GM18861 (cell line): ENCODE measurements around the gene TNFRSF4.
"Not testable (repeated sequence)": the region's sequence is repeated elsewhere in the genome, so short reads cannot be mapped to it uniquely, and the experiment has no call there.

Experiments
- ATAC-seq: cut with Tn5 transposase; IDR thresholded peaks from one replicate; pipeline ENCODE4 v1.9.1; 2021; ENCODE audit not compliant: unreplicated experiment

Gene TNFRSF4

GRCh38 chr1:1203561-1204424 lies 10.2 kb downstream of the TNFRSF4 start:
- ATAC-seq: no peak

GRCh38 chr1:1202831-1203560 lies 11.0 kb downstream of the TNFRSF4 start:
- no peak for ATAC-seq

- ATAC-seq: no peak
These were observed 12.8 kb downstream of the TNFRSF4 start for GRCh38 chr1:1200876-1201810.

- ATAC-seq: no peak
These were observed 13.7 kb downstream of the TNFRSF4 start for GRCh38 chr1:1199961-1200875.

- no peak for ATAC-seq
These were observed 14.6 kb downstream of the TNFRSF4 start for GRCh38 chr1:1199141-1199960.

- ATAC-seq: no peak
These were observed 15.4 kb downstream of the TNFRSF4 start for GRCh38 chr1:1198423-1199140.

GRCh38 chr1:1197551-1198422 lies 16.2 kb downstream of the TNFRSF4 start:
- ATAC-seq: no peak

- ATAC-seq: no peak
These were observed 16.8 kb downstream of the TNFRSF4 start for GRCh38 chr1:1197188-1197500.

- ATAC-seq: no peak
These were observed 17.3 kb downstream of the TNFRSF4 start for GRCh38 chr1:1196431-1197187.

- not testable (repeated sequence) for ATAC-seq
These were observed 18.2 kb downstream of the TNFRSF4 start for GRCh38 chr1:1195726-1196125.

- no peak for ATAC-seq
These were observed 19.2 kb downstream of the TNFRSF4 start for GRCh38 chr1:1194723-1195122.

GRCh38 chr1:1191734-1192133 lies 22.2 kb downstream of the TNFRSF4 start:
- no peak for ATAC-seq

GRCh38 chr1:1189111-1189510 lies 24.8 kb downstream of the TNFRSF4 start:
- ATAC-seq: no peak

GRCh38 chr1:1187938-1188337 lies 26.0 kb downstream of the TNFRSF4 start:
- ATAC-seq: no peak

GRCh38 chr1:1185101-1185765 lies 28.7 kb downstream of the TNFRSF4 start:
- no peak for ATAC-seq
